ENCODE data around the gene ZBTB7C. TPM values are rescaled to one million over a fixed set of nuclear protein-coding genes. Genes with fewer than 3 reads are reported as not detected.

ZBTB7C gene
- total and polyA plus RNA-seq, 4 donors = 3.2 to 10.9 (median 3.7) TPM

GRCh38 chr18:48194591-48195181 is 214.5 kb downstream of the ZBTB7C start:
- ATAC-seq (ENCODE audit: insufficient read depth, low FRiP score) (no peak), DNase-seq (no peak)
- no peaks in the 10 kb centered on the region for H3K9me3 ChIP-seq (ENCODE audit: control insufficient read depth in 4 of 4, insufficient read depth in 3 of 4, low read length in 3 of 4)
- no peak for TF ChIP-seq CTCF (IDR thresholded peaks at IDR 0.05; ENCODE audit: control extremely low read depth, extremely low read depth)
- 80 to 82% methylated on average over 4 of the region's 4 CpGs for WGBS, 2 donors
- no peak overlapping the region for H3K9ac ChIP-seq (ENCODE audit: insufficient read depth in 1 of 2, low read length in 2 of 2)
- H3K36me3 ChIP-seq (ENCODE audit: control insufficient read depth in 4 of 4, insufficient read depth in 4 of 4, low read length in 4 of 4) = no peaks in the 10 kb centered on the region
- H3K4me3 ChIP-seq = no peak overlapping the region
- H3K4me1 ChIP-seq (ENCODE audit: control insufficient read depth in 5 of 5, insufficient read depth in 5 of 5, low read length in 5 of 5) = peaks cover 0 to 10% (median 8%) of the 10 kb centered on the region in 5 donors
- H3K27me3 ChIP-seq (ENCODE audit: control insufficient read depth in 3 of 3, insufficient read depth in 3 of 3, low read length in 2 of 3) = no peaks in the 10 kb centered on the region
- H3K27ac ChIP-seq (ENCODE audit: low read depth in 1 of 2, low read length in 1 of 2) = no peak overlapping the region

GRCh38 chr18:48193521-48194492 is 215.4 kb downstream of the ZBTB7C start:
- ATAC-seq (ENCODE audit: insufficient read depth, low FRiP score) = no peak
- 82 to 87% methylated on average over 9 of the region's 9 CpGs for WGBS, 2 donors
- H3K4me1 ChIP-seq (ENCODE audit: control insufficient read depth in 5 of 5, insufficient read depth in 5 of 5, low read length in 5 of 5) = peaks cover 0 to 10% (median 8%) of the 10 kb centered on the region in 5 donors
- peak overlapping the region in 1 of 2 donors; percentile 22 for H3K27ac ChIP-seq (ENCODE audit: low read depth in 1 of 2, low read length in 1 of 2)
- no peaks in the 10 kb centered on the region for H3K9me3 ChIP-seq (ENCODE audit: control insufficient read depth in 4 of 4, insufficient read depth in 3 of 4, low read length in 3 of 4)
- H3K9ac ChIP-seq (ENCODE audit: insufficient read depth in 1 of 2, low read length in 2 of 2) = no peak overlapping the region
- peak; percentile 46 to 62 (median 57) for DNase-seq
- no peak overlapping the region for H3K4me3 ChIP-seq
- no peaks in the 10 kb centered on the region for H3K27me3 ChIP-seq (ENCODE audit: control insufficient read depth in 3 of 3, insufficient read depth in 3 of 3, low read length in 2 of 3)
- no peak for TF ChIP-seq CTCF (IDR thresholded peaks at IDR 0.05; ENCODE audit: control extremely low read depth, extremely low read depth)
- no peaks in the 10 kb centered on the region for H3K36me3 ChIP-seq (ENCODE audit: control insufficient read depth in 4 of 4, insufficient read depth in 4 of 4, low read length in 4 of 4)

GRCh38 chr18:48192542-48192941 is 216.6 kb downstream of the ZBTB7C start:
- Histone ChIP-seq H3K4me1 (ENCODE audit: control insufficient read depth in 5 of 5, insufficient read depth in 5 of 5, low read length in 5 of 5) (peaks cover 0 to 10% (median 8%) of the 10 kb centered on the region in 5 donors), H3K36me3 (ENCODE audit: control insufficient read depth in 4 of 4, insufficient read depth in 4 of 4, low read length in 4 of 4) (no peaks in the 10 kb centered on the region), H3K27me3 (ENCODE audit: control insufficient read depth in 3 of 3, insufficient read depth in 3 of 3, low read length in 2 of 3) (no peaks in the 10 kb centered on the region), H3K27ac (ENCODE audit: low read depth in 1 of 2, low read length in 1 of 2) (no peak overlapping the region), H3K4me3 (no peak overlapping the region), H3K9me3 (ENCODE audit: control insufficient read depth in 4 of 4, insufficient read depth in 3 of 4, low read length in 3 of 4) (no peaks in the 10 kb centered on the region), H3K9ac (ENCODE audit: insufficient read depth in 1 of 2, low read length in 2 of 2) (no peak overlapping the region)
- ATAC-seq (ENCODE audit: insufficient read depth, low FRiP score) (no peak), DNase-seq (no peak)
- 97% methylated on average over 8 of the region's 8 CpGs for WGBS, 2 donors
- TF ChIP-seq CTCF (IDR thresholded peaks at IDR 0.05; ENCODE audit: control extremely low read depth, extremely low read depth) = no peak

All from lung (tissue), 12 donors.